ENCODE measurements around the gene MED13L.

MED13L gene

GRCh38 chr12:116210762-116211161 lies 66.7 kb downstream of the MED13L start:
- DNase-seq (ENCODE audit: low spot score) = no peak

- DNase-seq (ENCODE audit: low spot score) = no peak
Measured at GRCh38 chr12:116210131-116210530, 67.4 kb downstream of the MED13L start.

GRCh38 chr12:116209503-116209902 lies 68.0 kb downstream of the MED13L start:
- no peak for DNase-seq (ENCODE audit: low spot score)

- no peak for DNase-seq (ENCODE audit: low spot score)
Measured at GRCh38 chr12:116207274-116207673, 70.2 kb downstream of the MED13L start.

- no peak for DNase-seq (ENCODE audit: low spot score)
Measured at GRCh38 chr12:116206828-116207227, 70.7 kb downstream of the MED13L start.

GRCh38 chr12:116204785-116205184 lies 72.7 kb downstream of the MED13L start:
- no peak for DNase-seq (ENCODE audit: low spot score)

GRCh38 chr12:116204169-116204568 lies 73.3 kb downstream of the MED13L start:
- DNase-seq (ENCODE audit: low spot score) = no peak

- DNase-seq (ENCODE audit: low spot score) = no peak
Measured at GRCh38 chr12:116202940-116203339, 74.6 kb downstream of the MED13L start.

- DNase-seq (ENCODE audit: low spot score) = no peak
Measured at GRCh38 chr12:116202433-116202832, 75.1 kb downstream of the MED13L start.

GRCh38 chr12:116201908-116202307 lies 75.6 kb downstream of the MED13L start:
- DNase-seq (ENCODE audit: low spot score) = no peak

GRCh38 chr12:116201359-116201758 lies 76.1 kb downstream of the MED13L start:
- DNase-seq (ENCODE audit: low spot score) = no peak

- no peak for DNase-seq (ENCODE audit: low spot score)
Measured at GRCh38 chr12:116200812-116201211, 76.7 kb downstream of the MED13L start.

- no peak for DNase-seq (ENCODE audit: low spot score)
Measured at GRCh38 chr12:116199160-116199706, 78.3 kb downstream of the MED13L start.

- no peak for DNase-seq (ENCODE audit: low spot score)
Measured at GRCh38 chr12:116196752-116197718, 80.5 kb downstream of the MED13L start.

- DNase-seq (ENCODE audit: low spot score) = no peak
Measured at GRCh38 chr12:116196226-116196625, 81.3 kb downstream of the MED13L start.

- no peak for DNase-seq (ENCODE audit: low spot score)
Measured at GRCh38 chr12:116194935-116195431, 82.5 kb downstream of the MED13L start.

- no peak for DNase-seq (ENCODE audit: low spot score)
Measured at GRCh38 chr12:116189692-116190091, 87.8 kb downstream of the MED13L start.

GRCh38 chr12:116188581-116188980 lies 88.9 kb downstream of the MED13L start:
- no peak for DNase-seq (ENCODE audit: low spot score)

- no peak for DNase-seq (ENCODE audit: low spot score)
Measured at GRCh38 chr12:116187151-116187511, 90.4 kb downstream of the MED13L start.

GRCh38 chr12:116186482-116187150 lies 90.9 kb downstream of the MED13L start:
- DNase-seq (ENCODE audit: low spot score) = no peak

- no peak for DNase-seq (ENCODE audit: low spot score)
Measured at GRCh38 chr12:116184763-116185162, 92.7 kb downstream of the MED13L start.

GRCh38 chr12:116183741-116184141 lies 93.8 kb downstream of the MED13L start:
- no peak for DNase-seq (ENCODE audit: low spot score)

Data from kidney tubule cell (primary cell).